Large intestine (tissue), 12 donors: Measurements from ENCODE around the gene RFFL. TPM values are rescaled to one million over a fixed set of nuclear protein-coding genes. Genes with fewer than 3 reads are reported as not detected.
"Not testable (repeated sequence)": the region's sequence is repeated elsewhere in the genome, so short reads cannot be mapped to it uniquely, and the experiment has no call there.

Experiments used
- DNase-seq, 2 donors: peaks; one replicate each; pipeline versions ENCODE4 v3.0.0 to v3.0.0-alpha.2; 2013
- H3K27ac ChIP-seq: one replicate; pipeline ENCODE4 v1.5.1; 2013; ENCODE audit warnings: low read length
- H3K27me3 ChIP-seq: 2 replicates; pipeline ENCODE4 v1.6.1; 2013; ENCODE audit warnings: low read length; ENCODE audit not compliant: control insufficient read depth, insufficient read depth
- H3K36me3 ChIP-seq: 2 replicates; pipeline ENCODE4 v1.6.1; 2013; ENCODE audit warnings: low read length; ENCODE audit not compliant: control insufficient read depth, insufficient read depth
- H3K4me1 ChIP-seq: one replicate; pipeline ENCODE4 v1.6.1; 2013; ENCODE audit warnings: low read length; ENCODE audit not compliant: control insufficient read depth, insufficient read depth
- H3K4me3 ChIP-seq: one replicate; pipeline ENCODE4 v1.5.1; 2013; ENCODE audit warnings: low read length
- H3K9me3 ChIP-seq: one replicate; pipeline ENCODE4 v1.6.1; 2013; ENCODE audit warnings: mild to moderate bottlenecking, low read depth, low read length, moderate library complexity; ENCODE audit not compliant: control insufficient read depth
- WGBS: methylation state at CpG from one replicate; pipeline ENCODE4 v1.1.5; 2013; ENCODE audit warnings: low lambda C conversion rate; ENCODE audit not compliant: insufficient coverage; 5-methylcytosine and 5-hydroxymethylcytosine counted together
- long read RNA-seq, 11 donors: transcript quantifications; one replicate each; lab custom pipeline, GENCODE V29; 2026
- polyA plus RNA-seq: library from polyadenylated mRNA; unstranded; fragments of 120-200 nt; gene quantifications from one replicate; pipeline ENCODE4 v1.2.1, GENCODE V29; 2013

The RFFL gene
- polyA plus RNA-seq = 31.1 TPM
- long read RNA-seq, donor 1, full-length matches to known transcripts = 3 of 3 reads
- long read RNA-seq, donor 1, partial matches to known transcripts = 0 of 3 reads
- long read RNA-seq, donor 1, other reads (novel, unspliced or antisense) = 0 of 3 reads
- long read RNA-seq, donor 2, full-length matches to known transcripts = 3 of 3 reads
- long read RNA-seq, donor 2, partial matches to known transcripts = 0 of 3 reads
- long read RNA-seq, donor 2, other reads (novel, unspliced or antisense) = 0 of 3 reads
- long read RNA-seq, donor 3 = 0 reads
- long read RNA-seq, donor 4 = 0 reads
- long read RNA-seq, donor 5, full-length matches to known transcripts = 2 of 2 reads
- long read RNA-seq, donor 5, partial matches to known transcripts = 0 of 2 reads
- long read RNA-seq, donor 5, other reads (novel, unspliced or antisense) = 0 of 2 reads
- long read RNA-seq, donor 6, full-length matches to known transcripts = 2 of 2 reads
- long read RNA-seq, donor 6, partial matches to known transcripts = 0 of 2 reads
- long read RNA-seq, donor 6, other reads (novel, unspliced or antisense) = 0 of 2 reads
- long read RNA-seq, donor 7 = 0 reads
- long read RNA-seq, donor 8, partial matches to known transcripts = 0 of 1 reads
- long read RNA-seq, donor 8, other reads (novel, unspliced or antisense) = 0 of 1 reads
- long read RNA-seq, donor 9, full-length matches to known transcripts = 3 of 3 reads
- long read RNA-seq, donor 9, partial matches to known transcripts = 0 of 3 reads
- long read RNA-seq, donor 9, other reads (novel, unspliced or antisense) = 0 of 3 reads
- long read RNA-seq, donor 10, full-length matches to known transcripts = 5 of 5 reads
- long read RNA-seq, donor 10, partial matches to known transcripts = 0 of 5 reads
- long read RNA-seq, donor 10, other reads (novel, unspliced or antisense) = 0 of 5 reads
- long read RNA-seq, donor 11 = 0 reads

- no peak within 1 kb of the TSS for H3K4me3 ChIP-seq
- peaks cover 5% of the 10 kb centered on the region for H3K36me3 ChIP-seq
- no peaks in the 10 kb centered on the region for H3K27me3 ChIP-seq
- WGBS = no CpG with 5 or more reads among the region's 6 CpGs
- H3K9me3 ChIP-seq = no peaks in the 10 kb centered on the region
- H3K27ac ChIP-seq = peak within 1 kb of the TSS; percentile 83
- DNase-seq = peak; percentile 91 to 95
- peaks cover 32% of the 10 kb centered on the region for H3K4me1 ChIP-seq
Measured at GRCh38 chr17:35063514-35064223, at the start of gene RFFL. RFFL (minus strand) TSS chr17:35063707; CDS start chr17:35026553, 37,154 bp downstream.

- not testable (repeated sequence) for H3K4me1 ChIP-seq, H3K27ac ChIP-seq, H3K4me3 ChIP-seq, H3K9me3 ChIP-seq, DNase-seq, H3K27me3 ChIP-seq
- H3K36me3 ChIP-seq = peaks cover 14% of the 10 kb centered on the region
- no CpG with 5 or more reads among the region's 17 CpGs for WGBS
Measured at GRCh38 chr17:35110791-35111190, 47.3 kb upstream of the RFFL start.

- DNase-seq = no peak
- Histone ChIP-seq H3K4me1 (no peaks in the 10 kb centered on the region), H3K27ac (no peak overlapping the region), H3K9me3 (no peaks in the 10 kb centered on the region), H3K4me3 (no peak overlapping the region), H3K27me3 (no peaks in the 10 kb centered on the region), H3K36me3 (peaks cover 44% of the 10 kb centered on the region)
- no CpG with 5 or more reads among the region's 5 CpGs for WGBS
Measured at GRCh38 chr17:35104844-35105450, 41.4 kb upstream of the RFFL start.

GRCh38 chr17:35103271-35103670 is 39.8 kb upstream of the RFFL start:
- peaks cover 48% of the 10 kb centered on the region for H3K36me3 ChIP-seq
- H3K4me3 ChIP-seq = no peak overlapping the region

GRCh38 chr17:35101725-35102124 is 38.2 kb upstream of the RFFL start:
- DNase-seq = no peak
- Histone ChIP-seq H3K4me1 (no peaks in the 10 kb centered on the region), H3K27ac (no peak overlapping the region), H3K9me3 (no peaks in the 10 kb centered on the region), H3K27me3 (no peaks in the 10 kb centered on the region), H3K36me3 (peaks cover 42% of the 10 kb centered on the region), H3K4me3 (no peak overlapping the region)
- whole genome bisulfite sequencing = 94% methylated on average over 2 of the region's 2 CpGs

More at GRCh38 chr17:35103271-35103670, 39.8 kb upstream of the RFFL start:
- no peaks in the 10 kb centered on the region for H3K9me3 ChIP-seq
- DNase-seq = no peak
- WGBS = no CpG with 5 or more reads among the region's 5 CpGs
- no peak overlapping the region for H3K27ac ChIP-seq
- no peaks in the 10 kb centered on the region for H3K4me1 ChIP-seq
- H3K27me3 ChIP-seq = no peaks in the 10 kb centered on the region

GRCh38 chr17:35101036-35101435 is 37.5 kb upstream of the RFFL start:
- no peak for DNase-seq
- Histone ChIP-seq H3K4me1 (no peaks in the 10 kb centered on the region), H3K4me3 (no peak overlapping the region), H3K27me3 (no peaks in the 10 kb centered on the region), H3K9me3 (no peaks in the 10 kb centered on the region), H3K27ac (no peak overlapping the region), H3K36me3 (peaks cover 37% of the 10 kb centered on the region)
- no CpG with 5 or more reads among the region's 14 CpGs for WGBS

GRCh38 chr17:35099908-35100307 is 36.4 kb upstream of the RFFL start:
- H3K27me3 ChIP-seq = no peaks in the 10 kb centered on the region
- H3K36me3 ChIP-seq = peaks cover 28% of the 10 kb centered on the region
- no peaks in the 10 kb centered on the region for H3K9me3 ChIP-seq
- H3K4me3 ChIP-seq = no peak overlapping the region
- DNase-seq = no peak
- WGBS = no CpG with 5 or more reads among the region's 3 CpGs
- H3K27ac ChIP-seq = no peak overlapping the region
- H3K4me1 ChIP-seq = no peaks in the 10 kb centered on the region

GRCh38 chr17:35097776-35098175 is 34.3 kb upstream of the RFFL start:
- H3K4me3 ChIP-seq = no peak overlapping the region
- no peaks in the 10 kb centered on the region for H3K27me3 ChIP-seq
- H3K4me1 ChIP-seq = no peaks in the 10 kb centered on the region
- no peak for DNase-seq
- WGBS = no CpG with 5 or more reads among the region's 2 CpGs
- H3K36me3 ChIP-seq = peaks cover 19% of the 10 kb centered on the region
- no peaks in the 10 kb centered on the region for H3K9me3 ChIP-seq
- no peak overlapping the region for H3K27ac ChIP-seq

GRCh38 chr17:35095741-35096140 is 32.2 kb upstream of the RFFL start:
- H3K4me3 ChIP-seq = no peak overlapping the region
- no CpG with 5 or more reads among the region's 1 CpG for WGBS
- H3K36me3 ChIP-seq = peaks cover 11% of the 10 kb centered on the region

More at GRCh38 chr17:35095741-35096140, 32.2 kb upstream of the RFFL start:
- Histone ChIP-seq H3K27me3 (no peaks in the 10 kb centered on the region), H3K27ac (no peak overlapping the region), H3K9me3 (no peaks in the 10 kb centered on the region), H3K4me1 (no peaks in the 10 kb centered on the region)
- DNase-seq = no peak
